ENCODE data around the gene TP53I13.

The TP53I13 gene

GRCh38 chr17:29615492-29616299, 47.2 kb downstream of the TP53I13 start:
- DNase-seq (ENCODE audit: low read depth), result peak; percentile 83

- DNase-seq (ENCODE audit: low read depth), result no peak
These were observed 48.0 kb downstream of the TP53I13 start for GRCh38 chr17:29616300-29617048.

- peak; percentile 86 for DNase-seq (ENCODE audit: low read depth)
These were observed 48.6 kb downstream of the TP53I13 start for GRCh38 chr17:29617125-29617480.

GRCh38 chr17:29617481-29618271, 49.2 kb downstream of the TP53I13 start:
- DNase-seq (ENCODE audit: low read depth), result peak; percentile 83

GRCh38 chr17:29618272-29619065, 50.0 kb downstream of the TP53I13 start:
- DNase-seq (ENCODE audit: low read depth), result no peak

- DNase-seq (ENCODE audit: low read depth), result no peak
These were observed 50.8 kb downstream of the TP53I13 start for GRCh38 chr17:29619251-29619650.

GRCh38 chr17:29620271-29620670, 51.8 kb downstream of the TP53I13 start:
- no peak for DNase-seq (ENCODE audit: low read depth)

- no peak for DNase-seq (ENCODE audit: low read depth)
These were observed 52.4 kb downstream of the TP53I13 start for GRCh38 chr17:29620779-29621500.

GRCh38 chr17:29621751-29622194, 53.3 kb downstream of the TP53I13 start:
- no peak for DNase-seq (ENCODE audit: low read depth)

Data from activated T-cell treated with anti-CD3 and anti-CD28 coated beads for 24 hours (primary cell).